Prostate gland (tissue), 2 donors: ENCODE data around the gene ZNF585A.

Experiments
- CTCF ChIP-seq, 4 experiments: fragments of 200-600 bp in 2 of 4; fragments of 450-650 bp in 2 of 4; sonication (generic) in 2 of 4; IDR thresholded peaks; 1 replicate in 3 of 4; 2 replicates in 1 of 4; pipeline ENCODE4 v1.5.1; 2016 to 2019; ENCODE audit warnings: antibody characterized with exemption in 4 of 4, mild to moderate bottlenecking in 2 of 4, moderate library complexity in 2 of 4
- POLR2A ChIP-seq: fragments of 450-650 bp; IDR thresholded peaks from one replicate; pipeline ENCODE4 v1.6.1; 2016; ENCODE audit warnings: antibody characterized with exemption, mild to moderate bottlenecking

- no peak for TF ChIP-seq POLR2A
- TF ChIP-seq CTCF (IDR thresholded peaks at IDR 0.05): no peak
These were observed 24.3 kb downstream of the ZNF585A start for GRCh38 chr19:37148214-37148613.
